Measurements from ENCODE around the gene ZNF496. TPM values are rescaled to one million over a fixed set of nuclear protein-coding genes. Genes with fewer than 3 reads are reported as not detected.

ZNF496 gene
- total RNA-seq, result 10 to 100 TPM; 12.7 to 13.0 TPM

DNA sequence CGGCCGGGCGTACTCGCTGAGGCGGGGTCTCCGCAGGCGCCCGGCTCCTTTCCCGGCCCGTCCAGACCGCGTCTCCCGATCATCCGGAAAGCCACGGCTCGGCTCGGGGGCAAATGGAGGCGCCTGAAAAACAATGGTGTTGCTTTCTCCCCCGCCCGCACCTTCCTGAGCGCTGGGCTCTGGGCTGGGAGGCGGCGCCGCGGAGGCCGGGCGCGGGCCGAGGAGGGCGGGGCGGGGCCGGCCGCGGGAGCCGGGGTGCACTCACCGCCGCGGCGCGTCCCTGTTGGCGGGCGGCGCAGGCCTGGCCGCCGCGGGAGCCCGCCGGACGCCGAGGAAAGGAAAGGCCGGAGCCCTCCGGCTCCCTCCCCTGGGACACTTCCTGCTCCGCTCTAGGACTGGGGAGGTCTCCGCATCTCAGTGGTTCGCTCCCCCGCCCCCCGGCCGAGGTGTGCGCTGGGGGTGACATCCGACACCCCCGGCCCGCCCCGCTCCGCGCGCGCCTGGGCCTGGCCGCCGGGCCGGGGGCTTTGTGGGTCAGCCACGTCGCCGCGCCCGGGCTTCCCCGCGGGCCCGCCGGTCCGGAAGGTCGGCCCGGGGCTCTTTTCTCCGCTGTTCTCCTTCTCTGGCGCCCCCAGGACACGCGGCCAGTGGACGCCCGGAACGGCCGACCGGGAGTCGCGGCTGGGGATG is at the start of gene ZNF496:
Gene ZNF496 (minus strand): TSS at position 343 of the 690 bp plus-strand sequence. CDS start 2,289 bp downstream, outside the sequence.

DNA sequence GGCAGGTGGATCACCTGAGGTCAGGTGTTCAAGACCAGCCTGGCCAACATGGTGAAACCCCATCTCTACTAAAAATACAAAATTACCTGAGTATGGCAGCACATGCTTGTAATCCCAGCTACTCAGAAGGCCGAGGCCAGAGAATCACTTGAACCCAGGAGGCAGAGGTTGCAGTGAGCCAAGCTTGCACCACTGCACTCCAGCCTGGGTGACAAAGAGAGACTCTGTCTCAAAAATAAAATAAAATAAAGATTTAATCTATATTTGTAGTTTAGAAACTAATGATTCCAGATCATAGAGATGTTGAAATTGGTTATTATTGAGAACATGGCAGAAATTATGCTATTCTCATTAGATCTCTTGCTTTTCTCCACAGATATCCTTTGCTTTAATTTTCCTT is 75.9 kb downstream of the ZNF496 start, which contains the start of gene VN1R5:
Gene VN1R5 (plus strand): TSS at position 301 of the 400 bp plus-strand sequence.

Small RNA genes within 50 kb of the gene (small RNA-seq; reads per million reads assigned to genes)
- gene RF00019, result 0 reads per million in 2 donors

Other genes starting within 250 kb of the ZNF496 start
- gene ZNF669, start 227.5 kb downstream of the ZNF496 start, total RNA-seq, result 1 to 10 TPM; 5.2 to 7.7 TPM
- 10 to 100 TPM; 21.3 to 38.3 TPM for gene ZNF124, start 159.8 kb downstream of the ZNF496 start, total RNA-seq
- gene VN1R5, start 75.8 kb downstream of the ZNF496 start, total RNA-seq, result not detected
- under 1 TPM; 0.33 to 0.34 TPM for gene NLRP3, start 84.3 kb upstream of the ZNF496 start, total RNA-seq
- gene OR2B11, start 126.2 kb upstream of the ZNF496 start, total RNA-seq, result not detected
- gene OR2C3, start 204.6 kb upstream of the ZNF496 start, total RNA-seq, result not detected
- not detected for gene GCSAML, start 217.3 kb upstream of the ZNF496 start, total RNA-seq